Calu3 (cell line): Measurements from ENCODE around the gene NFATC3. TPM values are rescaled to one million over a fixed set of nuclear protein-coding genes. Genes with fewer than 3 reads are reported as not detected.

Experiments
- BruUV-seq: library from RNA; stranded (reverse); fragments of 400-500 nt; replicated peaks from 2 replicates; lab custom pipeline; 2021; lab: Mats Ljungman, UMichigan
- CTCF ChIA-PET: fragments of 300-600 bp; sonication (Branson Sonifier 250); formaldehyde crosslinking; loops from one replicate; lab custom pipeline; 2022; ENCODE audit warnings: antibody characterized with exemption; lab: Charles Lee
- DNase-seq: peaks from one replicate; pipeline ENCODE4 v3.0.0; 2022
- H3K27ac Mint-ChIP-seq: one replicate; pipeline ENCODE4 v1.8.0; 2022; ENCODE audit warnings: mixed read lengths; ENCODE audit not compliant: unreplicated experiment
- H3K27me3 Mint-ChIP-seq: one replicate; pipeline ENCODE4 v1.8.0; 2022; ENCODE audit warnings: mixed read lengths; ENCODE audit not compliant: unreplicated experiment
- H3K36me3 Mint-ChIP-seq: one replicate; pipeline ENCODE4 v1.8.0; 2022; ENCODE audit warnings: mild to moderate bottlenecking, moderate library complexity, mixed read lengths; ENCODE audit not compliant: insufficient read depth, unreplicated experiment
- H3K4me1 Mint-ChIP-seq: one replicate; pipeline ENCODE4 v1.8.0; 2022; ENCODE audit warnings: mild to moderate bottlenecking, low read depth, mixed read lengths; ENCODE audit not compliant: unreplicated experiment
- H3K4me3 Mint-ChIP-seq: one replicate; pipeline ENCODE4 v1.8.0; 2022; ENCODE audit warnings: mild to moderate bottlenecking, low read depth, moderate library complexity, mixed read lengths; ENCODE audit not compliant: unreplicated experiment
- H3K9me3 Mint-ChIP-seq: one replicate; pipeline ENCODE4 v1.8.0; 2022; ENCODE audit warnings: low read depth, mixed read lengths; ENCODE audit not compliant: unreplicated experiment
- CTCF ChIP-seq: fragments of 200-600 bp; IDR thresholded peaks from one replicate; pipeline ENCODE4 v1.8.0; 2022; ENCODE audit warnings: antibody characterized with exemption; ENCODE audit not compliant: unreplicated experiment
- intact Hi-C: fragments of 100-400 bp; cut with micrococcal nuclease; formaldehyde crosslinking; loops from one replicate; pipeline ENCODE4 v1.10.0; 2022; ENCODE audit not compliant: unreplicated experiment
- total RNA-seq: library from RNA; stranded (reverse); gene quantifications from 2 replicates; pipeline ENCODE4 v1.2.3, GENCODE V29; 2022

Gene NFATC3
- total RNA-seq, 1 experiment from 2014 or later, result 39.3 TPM

GRCh38 chr16:68272507-68273209 lies 187.5 kb downstream of the NFATC3 start:
- no peak overlapping the region for H3K27ac Mint-ChIP-seq
- BruUV-seq, result no TSS peak
- H3K4me1 Mint-ChIP-seq, result peaks cover 14% of the 10 kb centered on the region
- no peaks in the 10 kb centered on the region for H3K9me3 Mint-ChIP-seq
- intact Hi-C loops, result no loop called here
- no peak overlapping the region for H3K4me3 Mint-ChIP-seq
- H3K27me3 Mint-ChIP-seq, result no peaks in the 10 kb centered on the region
- TF ChIP-seq CTCF, result no peak
- CTCF ChIA-PET, result no interaction called here
- H3K36me3 Mint-ChIP-seq, result peaks cover 3% of the 10 kb centered on the region
- no peak for DNase-seq

GRCh38 chr16:68273459-68273858 lies 188.3 kb downstream of the NFATC3 start:
- no peak for DNase-seq
- CTCF ChIA-PET, result no interaction called here
- intact Hi-C loops, result no loop called here
- Mint-ChIP-seq H3K36me3 (peaks cover 3% of the 10 kb centered on the region), H3K4me3 (no peak overlapping the region), H3K27me3 (no peaks in the 10 kb centered on the region), H3K4me1 (peaks cover 7% of the 10 kb centered on the region), H3K9me3 (no peaks in the 10 kb centered on the region), H3K27ac (no peak overlapping the region)
- TF ChIP-seq CTCF, result no peak
- no TSS peak for BruUV-seq

GRCh38 chr16:68273896-68274295 lies 188.7 kb downstream of the NFATC3 start:
- no peaks in the 10 kb centered on the region for H3K9me3 Mint-ChIP-seq
- no peak overlapping the region for H3K27ac Mint-ChIP-seq
- no peak for DNase-seq
- CTCF ChIA-PET, result no interaction called here
- H3K4me1 Mint-ChIP-seq, result peaks cover 7% of the 10 kb centered on the region
- intact Hi-C loops, result no loop called here
- no peak for TF ChIP-seq CTCF
- no peak overlapping the region for H3K4me3 Mint-ChIP-seq
- no TSS peak for BruUV-seq
- H3K27me3 Mint-ChIP-seq, result no peaks in the 10 kb centered on the region
- H3K36me3 Mint-ChIP-seq, result peaks cover 3% of the 10 kb centered on the region

- Mint-ChIP-seq H3K27ac (no peak overlapping the region), H3K4me3 (no peak overlapping the region), H3K36me3 (no peaks in the 10 kb centered on the region), H3K9me3 (no peaks in the 10 kb centered on the region), H3K4me1 (peaks cover 1% of the 10 kb centered on the region), H3K27me3 (no peaks in the 10 kb centered on the region)
- CTCF ChIA-PET, result no interaction called here
- intact Hi-C loops, result no loop called here
- BruUV-seq, result no TSS peak
- no peak for DNase-seq
- TF ChIP-seq CTCF, result no peak
These were observed 189.3 kb downstream of the NFATC3 start for GRCh38 chr16:68274441-68274840.
